HG03571 (cell line): Measurements from ENCODE around the gene SYNGR2.

Experiments used
- ATAC-seq: cut with Tn5 transposase; IDR thresholded peaks from one replicate; pipeline ENCODE4 v1.9.1; 2021; ENCODE audit not compliant: unreplicated experiment

SYNGR2 gene

DNA sequence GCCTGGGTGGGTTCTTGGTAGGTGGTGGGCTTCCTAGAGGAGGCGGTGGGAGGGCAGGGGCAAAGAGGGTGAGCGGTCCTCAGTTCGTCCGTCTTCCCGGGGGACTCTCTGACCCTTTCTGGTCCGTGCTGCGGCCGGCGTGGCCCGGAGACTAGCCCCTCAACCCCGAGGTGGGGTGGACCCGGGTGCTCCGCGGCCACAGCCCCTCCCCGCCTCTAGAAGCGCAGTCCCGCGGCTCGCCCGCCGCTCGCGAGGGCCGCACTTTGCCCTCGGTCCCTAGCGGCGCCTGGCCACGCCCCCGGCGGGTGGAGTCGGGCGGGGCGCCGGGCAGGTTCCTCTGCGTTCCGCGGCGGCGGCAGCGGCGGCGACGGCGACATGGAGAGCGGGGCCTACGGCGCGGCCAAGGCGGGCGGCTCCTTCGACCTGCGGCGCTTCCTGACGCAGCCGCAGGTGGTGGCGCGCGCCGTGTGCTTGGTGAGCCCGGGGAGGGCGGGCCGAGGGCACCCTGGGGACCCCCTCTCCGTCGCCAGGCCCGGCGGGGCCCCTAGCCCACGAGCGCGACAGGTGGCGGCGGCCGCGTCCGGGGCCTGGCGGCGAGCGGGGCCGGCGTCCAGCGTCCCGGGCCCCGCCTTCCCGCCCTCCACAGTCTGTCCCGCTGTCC is at the start of gene SYNGR2:
Gene SYNGR2 (plus strand): TSS at position 340 of the 661 bp plus-strand sequence. CDS start 36 bp downstream, at position 376.
- ATAC-seq: peak; percentile 50

- ATAC-seq: no peak
Observed at GRCh38 chr17:78118801-78119241, 49.6 kb upstream of the SYNGR2 start.

DNA sequence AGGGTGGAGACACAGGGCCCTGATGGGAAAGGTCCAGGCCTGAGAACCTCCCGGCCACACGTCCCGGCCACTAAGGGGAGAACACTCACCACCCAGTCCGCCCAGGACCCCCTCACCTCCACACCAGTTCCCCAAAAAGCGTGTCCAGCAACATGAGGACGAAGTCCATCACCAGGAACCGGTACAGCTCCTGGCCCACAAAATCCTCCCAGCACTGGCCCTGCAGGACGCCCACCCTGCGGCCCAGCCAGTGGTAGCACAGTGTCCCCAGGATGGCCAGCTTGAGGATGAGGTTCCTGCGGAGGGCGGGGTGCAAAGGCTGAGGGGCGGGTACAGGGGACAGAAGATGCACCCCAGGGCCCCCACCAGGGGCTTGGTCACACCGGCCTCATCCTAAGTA is 47.8 kb upstream of the SYNGR2 start:
- no peak for ATAC-seq

- no peak for ATAC-seq
Observed at GRCh38 chr17:78120971-78121800, 47.2 kb upstream of the SYNGR2 start.

GRCh38 chr17:78121801-78122215 is 46.6 kb upstream of the SYNGR2 start:
- ATAC-seq: no peak

DNA sequence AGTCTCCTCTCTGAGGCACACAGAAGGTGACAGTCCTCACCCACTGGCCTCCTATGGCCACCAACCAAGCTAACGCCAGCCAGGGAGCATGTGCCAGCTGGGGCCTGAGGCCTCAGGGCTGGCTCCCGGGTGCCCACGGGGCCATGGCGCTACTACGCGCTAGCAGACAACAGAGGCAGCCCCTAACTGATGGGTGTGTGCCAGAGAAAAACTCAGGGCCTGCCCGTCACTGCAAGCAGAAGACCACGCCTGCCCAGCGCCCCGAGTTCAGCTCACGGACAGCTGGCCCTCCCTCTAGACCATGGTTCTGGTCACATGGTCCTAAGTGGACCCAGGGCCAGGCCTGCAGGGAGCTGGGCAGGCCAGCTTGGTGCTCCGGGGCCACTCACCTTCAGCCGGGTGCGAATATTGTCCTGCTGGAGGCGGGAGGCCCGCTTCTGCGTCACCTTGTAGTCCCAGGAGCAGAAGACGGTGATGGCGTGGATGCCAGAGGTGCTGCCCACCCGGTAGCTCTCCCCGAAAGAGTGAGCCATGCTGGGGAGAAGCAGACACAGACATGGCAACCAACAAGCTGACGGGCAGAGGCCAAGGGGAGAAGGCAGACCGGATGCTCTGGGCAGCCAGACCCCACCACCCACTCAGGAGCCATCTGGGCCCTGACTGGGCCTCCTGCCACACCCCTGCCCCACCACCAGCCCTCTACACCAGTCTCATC is 46.0 kb upstream of the SYNGR2 start:
- ATAC-seq: no peak

DNA sequence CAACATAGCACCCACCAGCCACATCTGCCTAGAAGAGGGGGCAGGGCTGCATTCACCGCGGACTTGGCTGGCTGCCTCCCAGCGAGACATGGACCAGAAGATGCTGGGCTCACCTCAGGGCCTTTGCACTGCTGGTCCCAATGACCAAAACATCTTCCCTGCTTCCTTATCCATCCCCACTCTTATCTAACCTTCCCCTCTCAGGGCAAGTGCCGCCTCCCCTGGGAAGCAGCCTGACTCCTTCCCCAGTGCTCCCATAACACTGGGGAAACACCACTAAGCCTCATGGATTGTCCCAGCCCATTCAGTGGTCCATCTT is 45.5 kb upstream of the SYNGR2 start:
- no peak for ATAC-seq

GRCh38 chr17:78123258-78123929 is 45.0 kb upstream of the SYNGR2 start:
- ATAC-seq: no peak

GRCh38 chr17:78124081-78124835 is 44.1 kb upstream of the SYNGR2 start:
- ATAC-seq: no peak

DNA sequence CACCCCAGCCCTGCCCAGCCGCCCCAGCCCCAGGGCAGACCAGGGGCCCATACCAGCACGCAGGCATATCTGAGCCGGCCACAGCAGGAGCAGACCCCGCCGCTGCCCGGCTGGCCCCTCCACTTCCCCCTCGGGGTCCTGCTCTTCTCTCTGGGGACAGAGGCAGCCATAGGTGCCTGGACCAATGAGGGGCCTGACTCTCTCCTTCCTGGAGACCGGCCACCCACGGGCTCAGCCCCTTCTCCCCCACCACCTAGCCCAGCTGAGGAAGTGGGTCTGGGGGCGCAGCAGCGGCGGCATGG is 43.6 kb upstream of the SYNGR2 start:
- no peak for ATAC-seq

DNA sequence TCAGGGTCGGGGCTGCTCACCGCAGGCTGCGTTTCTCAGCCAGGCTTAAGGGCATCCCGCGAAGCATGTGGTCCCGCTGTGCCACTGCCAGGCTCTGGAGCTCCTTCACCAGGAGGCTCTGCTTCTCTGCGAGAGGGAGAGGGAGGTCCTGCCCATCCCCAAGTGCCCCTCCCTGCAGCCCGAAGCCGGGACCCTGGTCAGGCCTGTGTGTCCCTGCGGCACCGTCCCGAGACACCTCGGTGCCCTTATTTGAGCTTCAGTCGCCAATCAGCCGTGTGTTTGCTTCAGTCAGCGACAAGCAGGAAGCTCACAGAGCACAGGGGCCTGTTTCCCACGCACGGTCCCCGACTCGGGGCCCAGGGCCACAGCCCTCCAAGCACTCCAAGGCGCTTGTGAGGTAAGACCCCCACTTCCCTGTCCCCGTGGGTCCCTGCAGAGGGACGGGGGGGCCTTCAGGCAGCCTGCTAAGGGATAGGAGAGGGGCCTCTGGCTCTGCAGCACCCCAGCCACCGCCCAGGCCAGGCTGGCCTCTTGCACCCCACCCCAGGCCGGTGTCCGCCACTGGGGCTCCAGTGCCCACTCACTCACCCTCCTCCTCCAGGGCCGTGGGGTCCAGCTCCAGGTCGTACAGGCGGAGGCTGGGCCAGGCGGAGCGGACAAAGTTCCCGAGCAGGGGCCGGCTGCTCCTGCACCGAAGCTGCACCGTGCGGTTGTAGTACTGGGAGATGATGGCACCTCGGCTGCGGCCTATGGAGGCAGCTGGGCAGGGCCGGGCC is 43.1 kb upstream of the SYNGR2 start:
- no peak for ATAC-seq

- no peak for ATAC-seq
Observed at GRCh38 chr17:78125976-78126894, 42.1 kb upstream of the SYNGR2 start.

- ATAC-seq: no peak
Observed at GRCh38 chr17:78126895-78127238, 41.5 kb upstream of the SYNGR2 start.

- no peak for ATAC-seq
Observed at GRCh38 chr17:78127239-78127887, 41.0 kb upstream of the SYNGR2 start.

DNA sequence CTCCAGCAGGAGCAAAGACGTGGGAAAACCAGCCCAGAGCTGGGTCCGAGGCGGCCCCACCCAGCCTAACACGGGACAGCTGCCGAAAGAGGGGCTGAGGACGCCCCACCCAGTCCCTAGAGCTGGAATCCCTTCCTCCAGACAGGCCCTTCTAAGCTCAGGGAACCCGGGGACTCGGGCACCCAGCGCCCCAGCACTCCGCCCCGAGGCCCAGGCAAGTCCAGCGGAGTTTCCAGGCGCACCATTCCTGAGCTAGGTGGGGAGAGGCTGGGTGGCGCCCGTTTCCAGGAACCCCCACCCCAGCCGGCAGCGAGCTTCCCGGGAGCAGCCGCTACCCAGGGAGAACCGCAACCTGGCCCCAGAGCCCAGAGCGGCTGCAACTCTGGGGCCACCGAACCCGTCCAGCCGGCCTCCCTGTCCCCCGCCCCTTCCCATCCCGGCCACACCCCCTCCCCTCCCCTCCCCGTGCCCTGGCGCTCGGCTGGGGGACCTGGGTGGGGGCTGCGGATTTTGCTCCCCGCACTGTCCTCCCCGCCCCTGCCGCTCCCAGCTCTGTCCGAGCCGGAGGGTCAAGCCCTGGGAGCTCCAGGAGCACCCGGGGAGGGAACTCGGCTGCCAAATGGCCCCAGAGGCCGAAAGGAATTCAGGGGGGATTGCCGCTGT is 40.4 kb upstream of the SYNGR2 start:
- ATAC-seq: no peak

DNA sequence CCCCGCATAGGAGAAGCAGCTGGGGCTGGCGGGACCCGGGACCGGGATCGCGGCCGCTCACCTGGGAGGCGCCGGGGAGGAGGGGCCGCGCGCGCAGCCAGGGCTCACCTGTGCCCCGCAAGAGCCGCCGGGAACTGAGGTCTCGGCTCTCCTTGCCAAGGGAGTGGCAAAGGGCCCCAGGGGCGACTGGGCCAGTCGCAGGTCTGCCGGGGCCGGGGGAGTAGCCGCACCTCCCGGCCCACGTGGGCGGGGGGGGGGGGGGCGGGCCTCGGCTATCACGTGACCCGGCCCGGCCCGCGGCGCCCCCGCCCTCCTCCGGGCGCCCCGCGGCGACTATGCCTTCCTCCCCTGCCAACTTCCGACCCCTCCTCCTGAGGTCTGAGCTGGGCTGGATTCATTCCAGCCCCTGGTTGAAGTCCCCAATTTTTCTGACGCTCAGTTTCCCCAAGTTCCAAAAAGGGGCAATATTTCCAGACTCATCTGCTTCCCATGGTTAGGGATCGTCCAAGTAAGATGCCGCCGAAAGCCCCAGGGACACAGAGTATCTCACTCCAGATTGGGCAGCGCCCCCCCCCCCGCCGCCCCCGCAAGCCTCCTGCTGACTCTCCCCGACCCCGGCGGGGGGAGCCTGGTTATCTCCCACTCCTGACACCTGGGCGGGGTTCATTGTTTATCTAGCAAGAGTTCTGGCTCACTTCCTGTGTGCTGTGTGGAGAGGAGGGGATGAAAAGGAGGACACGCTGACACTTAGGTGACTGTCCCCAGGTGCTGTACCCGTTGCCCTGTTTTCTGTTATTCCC is 39.6 kb upstream of the SYNGR2 start, which contains the start of gene TMC6:
Gene TMC6 (minus strand): TSS at position 205 of the 800 bp plus-strand sequence. CDS start 1,923 bp downstream, outside the sequence.
- no peak for ATAC-seq
